GM18520 (cell line): ENCODE measurements around the gene OR10A7.
"Not testable (repeated sequence)": the region's sequence is repeated elsewhere in the genome, so short reads cannot be mapped to it uniquely, and the experiment has no call there.

Experiments used
- ATAC-seq: cut with Tn5 transposase; IDR thresholded peaks from one replicate; pipeline ENCODE4 v1.9.1; 2021; ENCODE audit not compliant: unreplicated experiment

Gene OR10A7, protein sequence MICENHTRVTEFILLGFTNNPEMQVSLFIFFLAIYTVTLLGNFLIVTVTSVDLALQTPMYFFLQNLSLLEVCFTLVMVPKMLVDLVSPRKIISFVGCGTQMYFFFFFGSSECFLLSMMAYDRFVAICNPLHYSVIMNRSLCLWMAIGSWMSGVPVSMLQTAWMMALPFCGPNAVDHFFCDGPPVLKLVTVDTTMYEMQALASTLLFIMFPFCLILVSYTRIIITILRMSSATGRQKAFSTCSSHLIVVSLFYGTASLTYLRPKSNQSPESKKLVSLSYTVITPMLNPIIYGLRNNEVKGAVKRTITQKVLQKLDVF

DNA sequence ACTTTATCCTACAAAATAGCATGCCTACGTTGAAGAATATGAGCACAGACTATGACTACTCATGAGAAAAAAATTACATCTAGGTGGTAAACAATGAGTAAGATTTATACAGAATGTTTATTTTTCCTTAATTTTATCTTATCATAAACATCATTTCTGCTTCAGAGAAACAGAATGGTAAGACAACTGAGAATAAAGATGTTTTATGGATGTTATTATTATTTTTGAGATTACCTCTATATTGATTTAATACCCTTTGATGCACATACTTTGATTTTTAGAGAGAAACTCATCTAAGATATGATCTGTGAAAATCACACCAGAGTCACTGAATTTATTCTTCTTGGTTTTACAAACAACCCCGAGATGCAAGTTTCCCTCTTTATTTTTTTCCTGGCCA is at the start of gene OR10A7:
Gene OR10A7, plus strand, starts transcription at position 301 of the 400 bp plus-strand sequence. Its CDS starts 0 bp downstream, at position 301.
- ATAC-seq, result no peak

DNA sequence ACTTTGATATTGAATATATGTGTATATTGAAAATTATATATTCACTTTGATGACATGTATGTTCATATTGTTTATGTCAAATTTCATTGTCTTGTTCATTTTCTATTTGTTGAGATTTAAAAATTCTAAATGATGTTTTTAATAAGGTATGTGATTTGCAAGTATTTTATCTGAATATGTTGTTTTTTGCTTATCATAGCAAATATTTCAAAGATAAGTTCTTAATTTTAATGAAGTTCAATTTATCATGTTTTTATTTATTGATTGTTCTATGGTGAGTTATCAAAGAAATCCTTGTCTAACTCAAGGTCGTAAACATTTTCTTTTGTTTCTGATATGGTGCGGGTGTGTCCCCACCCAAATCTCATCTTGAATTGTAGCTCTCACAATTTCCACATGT is 49.4 kb upstream of the OR10A7 start:
- no peak for ATAC-seq

DNA sequence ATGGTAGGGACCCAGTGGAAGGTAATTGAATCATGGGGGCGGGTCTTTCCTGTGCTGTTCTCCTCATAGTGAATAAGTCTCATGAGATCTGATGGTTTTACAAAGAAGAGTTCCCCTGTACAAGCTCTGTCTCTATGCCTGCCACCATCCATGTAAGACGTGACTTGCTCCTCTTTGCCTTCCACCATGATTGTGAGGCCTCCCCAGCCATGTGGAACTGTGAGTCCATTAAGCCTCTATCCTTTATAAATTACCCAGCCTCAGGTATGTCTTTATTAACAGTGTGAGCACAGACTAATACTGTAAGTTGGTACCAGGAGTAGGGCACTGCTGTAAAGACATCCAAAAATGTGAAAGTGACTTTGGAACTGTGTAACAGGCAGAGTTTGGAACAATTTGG is 49.0 kb upstream of the OR10A7 start:
- ATAC-seq, result not testable (repeated sequence)

DNA sequence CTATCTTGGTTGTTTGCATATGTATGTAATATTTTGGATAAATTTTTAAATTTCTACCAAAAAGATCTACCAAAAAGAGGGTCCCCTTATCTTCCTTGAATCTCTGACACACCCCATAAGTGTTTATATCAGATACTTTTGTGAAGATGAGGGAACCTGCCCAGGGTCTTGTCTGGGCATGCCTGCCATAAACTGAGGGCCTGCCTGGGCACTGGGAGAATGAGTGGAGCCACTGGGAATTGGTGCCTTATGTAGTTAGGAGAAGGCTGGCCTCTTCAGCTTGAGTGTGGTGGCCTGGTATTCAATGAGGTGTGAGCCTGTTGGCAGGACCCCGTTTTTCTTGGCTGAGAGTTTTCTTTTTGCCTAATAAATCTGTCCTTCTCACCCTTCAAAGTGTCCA is 48.1 kb upstream of the OR10A7 start:
- ATAC-seq, result no peak

DNA sequence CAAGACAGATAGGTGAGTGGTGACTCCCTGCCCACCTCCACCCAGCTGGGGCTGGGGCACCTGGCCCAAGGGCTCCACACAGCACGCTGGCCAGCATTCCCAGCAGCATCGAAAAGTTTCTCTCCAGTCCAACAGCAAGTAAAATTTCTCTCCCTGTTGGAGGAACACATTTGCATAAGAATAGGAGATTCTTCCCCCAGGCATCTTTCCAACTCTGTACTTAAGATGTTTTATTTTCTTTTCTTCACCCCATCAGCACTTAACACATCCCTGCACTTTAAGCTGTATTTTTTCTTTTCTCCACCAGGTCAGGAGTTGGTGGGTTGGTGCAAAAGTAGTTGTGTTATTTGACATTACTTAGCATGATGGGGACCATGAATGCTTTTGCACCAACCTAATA is 47.4 kb upstream of the OR10A7 start:
- no peak for ATAC-seq

DNA sequence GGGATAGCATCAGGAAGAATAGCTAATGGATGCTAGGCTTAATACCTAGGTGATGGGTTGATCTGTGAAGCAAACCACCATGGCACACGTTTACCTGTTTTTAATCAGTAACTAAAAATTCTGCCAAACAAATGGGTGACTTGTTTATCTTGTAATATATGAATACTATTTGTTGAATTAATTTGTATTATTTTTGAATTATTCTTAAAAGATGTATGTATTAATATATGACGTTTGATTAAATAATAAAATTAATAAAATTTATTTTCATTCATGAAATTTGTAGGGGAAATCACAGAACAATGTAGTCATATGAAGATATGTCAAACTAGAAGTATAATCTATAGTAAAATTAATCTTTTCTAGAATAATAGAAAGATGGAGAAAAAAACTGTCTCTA is 32.3 kb upstream of the OR10A7 start:
- no peak for ATAC-seq

DNA sequence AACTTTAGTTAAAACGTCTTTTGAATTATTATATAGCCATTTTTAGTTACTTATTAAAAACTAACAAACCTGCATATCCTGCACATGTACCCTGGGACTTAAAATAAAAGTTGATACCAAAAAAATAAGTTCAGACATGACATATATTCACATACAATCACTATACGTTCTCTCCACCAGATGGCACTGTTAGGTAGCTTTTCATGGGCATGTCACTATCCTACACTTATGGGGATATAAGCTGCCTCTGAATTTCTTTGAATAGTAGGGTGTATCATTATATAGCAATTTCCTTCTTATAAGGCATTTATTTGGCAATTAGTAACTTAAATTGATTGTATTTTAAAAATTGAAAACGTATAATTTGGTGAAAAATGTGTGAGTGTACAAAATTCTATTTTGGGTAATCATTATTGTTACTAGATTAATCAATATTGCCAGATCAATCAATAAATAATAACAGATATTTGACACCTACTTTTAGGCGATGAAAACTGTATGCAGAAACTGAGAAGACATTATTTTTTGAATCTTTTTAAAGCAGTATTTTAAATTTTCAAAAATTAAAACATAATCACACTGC is 31.8 kb upstream of the OR10A7 start:
- ATAC-seq, result peak; percentile 85

DNA sequence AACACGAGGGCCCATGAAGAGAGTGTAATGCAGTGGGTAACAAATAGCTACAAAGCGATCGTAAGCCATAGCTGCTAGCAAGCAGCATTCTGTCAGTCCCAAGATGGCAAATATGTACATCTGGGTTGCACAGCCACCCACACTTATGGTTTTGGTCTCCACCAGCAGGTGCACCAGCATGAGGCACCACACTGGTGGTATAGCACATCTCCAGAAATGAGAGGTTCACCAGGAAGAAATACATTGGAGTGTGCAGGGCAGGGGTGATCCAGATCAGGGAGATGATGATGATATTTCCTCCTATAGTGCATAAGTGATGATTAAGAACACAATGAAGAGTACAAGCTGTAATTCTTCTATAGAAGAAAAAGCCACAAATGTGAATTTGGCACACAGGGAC is 26.4 kb upstream of the OR10A7 start:
- no peak for ATAC-seq

DNA sequence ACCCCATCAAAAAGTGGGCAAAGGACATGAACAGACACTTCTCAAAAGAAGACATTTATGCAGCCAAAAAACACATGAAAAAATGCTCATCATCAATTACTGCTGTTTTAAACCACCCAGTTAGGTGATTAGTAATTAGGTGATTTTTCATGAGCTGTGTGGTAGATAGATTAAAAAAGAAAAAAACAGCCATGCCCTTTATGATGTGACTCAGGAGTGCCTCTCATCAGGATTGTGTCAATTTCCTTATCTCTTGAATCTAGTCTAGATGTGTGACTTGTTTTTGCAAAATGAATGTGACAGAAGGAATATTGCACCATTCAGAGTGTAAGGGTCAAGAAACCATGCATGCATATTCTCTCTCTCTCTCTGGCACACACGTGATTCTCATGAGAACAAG is 5.7 kb downstream of the OR10A7 start:
- ATAC-seq, result no peak

DNA sequence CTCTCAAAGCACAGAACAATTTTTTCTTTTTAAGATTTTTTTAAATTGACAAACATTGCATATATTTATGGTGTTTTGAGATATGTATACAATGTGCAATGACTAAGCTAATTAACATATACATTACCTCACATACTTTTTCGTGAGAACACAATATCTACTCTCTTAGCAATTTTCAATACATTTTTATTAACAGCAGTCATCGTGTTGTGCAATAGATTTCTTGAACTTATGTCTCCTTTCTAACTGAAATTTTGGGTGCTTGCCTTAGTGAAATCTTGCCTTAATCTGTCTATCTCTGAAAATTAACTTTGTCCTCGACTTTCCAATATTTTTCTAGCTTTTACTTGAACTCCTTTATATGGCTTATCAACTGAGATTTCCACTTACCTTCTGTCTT is 6.8 kb downstream of the OR10A7 start:
- no peak for ATAC-seq

DNA sequence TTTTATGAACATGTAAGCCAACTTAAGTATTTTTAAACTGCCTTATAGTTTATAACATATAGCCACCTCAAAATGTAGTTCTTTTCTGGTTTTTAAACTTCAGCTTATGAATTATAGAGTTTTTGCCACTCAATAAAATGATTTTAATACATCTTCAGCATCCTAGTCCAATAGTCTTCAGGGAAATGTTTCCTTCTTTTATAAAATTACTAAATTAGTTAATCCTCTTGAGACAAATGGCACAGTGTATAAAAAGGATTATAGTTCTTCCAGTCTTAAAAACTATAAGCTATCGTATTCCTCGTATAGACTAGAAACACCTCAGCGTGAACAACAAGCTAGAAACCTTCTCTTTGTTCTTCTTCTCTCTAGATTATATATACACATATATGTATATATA is 23.5 kb downstream of the OR10A7 start, which contains the start of gene OR6C74:
Gene OR6C74, plus strand, starts transcription at position 301 of the 400 bp plus-strand sequence. CDS start 2,679 bp downstream, outside the sequence.
- ATAC-seq, result no peak

DNA sequence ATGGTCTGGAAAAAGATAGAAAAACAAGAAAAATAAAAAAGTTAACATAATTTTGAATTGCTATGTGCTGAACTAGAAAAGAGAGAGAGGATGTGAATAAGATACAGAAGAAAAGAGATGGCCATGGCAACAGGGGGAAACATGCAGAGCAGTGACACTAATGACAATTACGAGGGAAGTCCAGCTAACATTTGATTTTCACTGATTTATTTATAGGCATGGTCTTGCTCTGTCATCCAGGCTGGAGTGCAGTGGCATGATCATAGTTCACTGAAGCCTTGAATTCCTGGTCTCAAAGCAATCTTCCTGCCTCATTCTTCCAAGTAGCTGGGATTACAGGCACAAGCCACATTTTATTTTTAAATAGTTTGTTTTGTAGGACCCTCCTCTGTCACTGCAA is 25.3 kb downstream of the OR10A7 start:
- no peak for ATAC-seq

DNA sequence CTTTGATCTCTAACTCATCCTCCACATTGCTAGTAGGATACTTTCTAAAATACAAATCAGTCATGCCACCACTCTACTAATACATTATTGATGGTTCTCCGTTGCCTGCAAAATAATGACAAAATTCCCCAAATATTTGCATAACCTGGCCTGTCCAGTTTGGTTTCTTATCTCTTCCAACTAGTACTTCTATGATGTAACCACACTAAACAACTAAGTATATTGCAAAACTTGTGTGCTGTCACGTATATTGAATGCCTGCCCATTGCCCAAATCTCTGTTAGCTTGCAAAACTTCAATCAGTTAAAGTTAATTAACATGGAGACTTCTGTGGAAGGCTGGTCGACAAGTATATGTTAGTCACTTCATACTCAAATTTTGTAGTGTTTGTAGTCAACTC is 30.1 kb downstream of the OR10A7 start:
- ATAC-seq, result no peak

DNA sequence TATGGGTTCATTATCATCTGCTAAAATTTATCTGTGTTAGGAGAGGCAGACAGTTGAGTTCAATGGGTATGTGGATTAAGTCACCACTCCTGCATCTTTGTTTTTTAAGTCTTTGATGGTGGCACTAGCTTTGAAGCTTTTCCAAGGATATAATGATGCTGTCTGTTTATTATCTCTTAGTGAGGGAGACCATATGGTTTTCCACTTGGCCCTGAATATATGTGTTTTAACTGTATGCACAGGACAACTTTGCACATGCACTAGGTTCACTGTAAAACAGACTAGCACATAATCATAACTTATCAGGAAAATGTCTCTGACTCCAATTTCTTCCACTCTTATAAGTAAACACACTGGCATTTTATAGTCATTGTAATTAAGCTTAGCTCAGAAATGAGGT is 32.5 kb downstream of the OR10A7 start:
- ATAC-seq, result no peak

DNA sequence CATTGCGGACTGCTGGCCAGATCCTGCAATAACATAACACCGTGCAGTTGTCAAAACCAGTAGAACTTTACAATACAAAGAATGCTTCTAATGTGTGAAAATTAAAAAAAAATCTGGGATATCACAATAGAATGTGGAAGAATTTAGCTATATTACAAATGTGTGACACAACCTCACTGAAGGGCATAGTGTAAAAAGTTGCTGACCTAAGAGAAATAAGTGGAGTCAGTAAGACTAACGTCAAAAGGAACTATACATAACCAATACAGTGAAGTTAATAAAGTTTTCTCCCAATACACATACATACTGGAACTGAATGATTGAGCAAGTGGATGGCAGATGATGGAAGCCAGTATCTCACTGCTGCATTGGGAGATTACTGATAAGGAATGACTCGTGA is 36.0 kb downstream of the OR10A7 start:
- ATAC-seq, result no peak

DNA sequence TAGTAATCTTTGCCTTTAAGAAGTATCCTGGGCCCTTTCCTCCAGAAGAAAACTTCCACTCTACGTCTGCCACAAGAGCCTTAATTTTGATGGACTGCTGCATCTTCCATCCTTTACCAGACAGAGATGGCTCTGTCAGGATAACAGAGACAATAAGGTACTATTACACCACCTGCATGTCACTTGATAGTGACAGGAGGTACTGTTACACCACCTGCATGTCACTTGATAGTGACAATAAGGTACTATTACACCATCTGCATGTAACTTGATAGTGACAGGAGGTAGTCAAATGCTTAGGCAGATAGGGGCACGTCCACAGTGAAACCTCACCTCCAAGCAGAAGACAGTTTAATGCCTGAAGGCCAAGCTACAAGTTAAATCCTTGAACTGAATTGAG is 37.5 kb downstream of the OR10A7 start:
- no peak for ATAC-seq
